Breast epithelium (tissue), 3 donors: ENCODE data around the gene ABCA4.

Experiments
- CTCF ChIP-seq, 3 donors: fragments of 450-650 bp; IDR thresholded peaks; one replicate each; pipeline ENCODE4 v1.5.1; 2016 to 2017; ENCODE audit warnings: antibody characterized with exemption in 3 of 3, mild to moderate bottlenecking in 3 of 3, moderate library complexity in 3 of 3
- POLR2A ChIP-seq: fragments of 450-650 bp; IDR thresholded peaks from one replicate; pipeline ENCODE4 v1.6.1; 2016; ENCODE audit warnings: antibody characterized with exemption, mild to moderate bottlenecking, moderate library complexity
- POLR2AphosphoS5 ChIP-seq, 3 donors: sonication (generic); formaldehyde crosslinking; IDR thresholded peaks; one replicate each; pipeline ENCODE4 v1.6.1; 2017; ENCODE audit warnings: antibody characterized with exemption in 3 of 3

- TF ChIP-seq POLR2A, result no peak
- no peak for TF ChIP-seq CTCF (IDR thresholded peaks at IDR 0.05)
- TF ChIP-seq POLR2AphosphoS5 (IDR thresholded peaks at IDR 0.05), result no peak
These were observed 10.1 kb upstream of the ABCA4 start for GRCh38 chr1:94130851-94131595.
